GM12892 (cell line): ENCODE results near the gene TK2.

Experiments used
- POLR2A ChIP-seq: IDR thresholded peaks from 2 replicates; pipeline ENCODE4 v1.6.1; 2011; ENCODE audit warnings: low read depth, low read length, control low read depth
- POLR2AphosphoS5 ChIP-seq: IDR thresholded peaks from 2 replicates; pipeline ENCODE4 v1.6.1; 2011; ENCODE audit warnings: low read depth, low read length, control low read depth
- TAF1 ChIP-seq: IDR thresholded peaks from 2 replicates; pipeline ENCODE4 v1.6.1; 2011; ENCODE audit warnings: low read depth, mild to moderate bottlenecking, control low read depth, low read length, borderline replicate concordance

DNA sequence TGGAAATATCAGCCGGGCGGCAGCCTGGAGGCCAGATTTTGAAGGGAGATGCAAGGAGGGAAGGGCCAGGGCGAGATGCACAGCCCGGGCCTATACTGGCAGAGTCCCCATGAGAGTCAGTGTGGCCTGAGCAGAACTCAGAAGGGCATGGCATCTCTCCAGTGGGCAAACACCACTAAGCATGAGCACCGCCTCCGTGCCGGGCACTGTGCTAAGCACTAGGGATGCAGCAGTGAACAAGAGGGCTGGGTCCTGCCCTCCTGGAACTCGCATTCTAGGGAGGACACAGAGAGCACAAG is 33.5 kb downstream of the TK2 start:
- TF ChIP-seq POLR2A (no peak), POLR2AphosphoS5 (no peak), TAF1 (no peak)
